Suppressor macrophage treated with lipopolysaccharide for 1 hour (primary cell): ENCODE data around the gene ZFP92.

Experiments
- DNase-seq, 3 donors: peaks; one replicate each; pipeline ENCODE4 v3.0.0-alpha.2; 2020 to 2022

The ZFP92 gene

DNA sequence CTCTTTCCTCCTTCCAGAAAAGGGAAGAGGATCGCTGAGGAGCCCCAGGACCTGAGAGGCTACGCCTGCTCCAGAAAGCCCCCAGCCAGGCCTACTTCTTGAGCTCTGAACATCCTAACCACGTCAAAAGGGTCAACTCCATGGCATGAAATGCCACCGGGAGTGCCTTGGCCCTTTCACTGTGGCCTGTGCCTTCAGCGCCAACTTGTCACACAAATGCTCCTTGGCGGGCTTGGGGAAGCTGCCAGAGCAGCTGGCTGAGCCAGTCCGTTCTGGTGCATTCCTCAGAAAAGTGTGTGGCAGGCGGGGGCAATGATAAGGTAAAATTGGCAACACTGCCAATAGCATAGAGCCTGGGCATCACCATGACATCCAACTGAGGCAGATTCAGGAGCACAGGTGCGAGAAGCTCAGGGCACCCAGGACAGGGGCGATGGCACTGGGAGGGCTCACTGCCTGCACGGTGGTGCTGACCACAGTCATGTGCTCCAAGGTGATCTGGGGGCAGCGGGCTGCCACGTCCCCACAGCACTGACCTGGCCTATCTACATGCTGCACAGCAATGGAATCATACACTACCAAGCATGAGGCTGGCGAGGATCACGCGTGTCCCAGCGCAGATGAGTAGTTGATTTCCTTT, 46.7 kb downstream of the ZFP92 start:
- DNase-seq, result no peak

DNA sequence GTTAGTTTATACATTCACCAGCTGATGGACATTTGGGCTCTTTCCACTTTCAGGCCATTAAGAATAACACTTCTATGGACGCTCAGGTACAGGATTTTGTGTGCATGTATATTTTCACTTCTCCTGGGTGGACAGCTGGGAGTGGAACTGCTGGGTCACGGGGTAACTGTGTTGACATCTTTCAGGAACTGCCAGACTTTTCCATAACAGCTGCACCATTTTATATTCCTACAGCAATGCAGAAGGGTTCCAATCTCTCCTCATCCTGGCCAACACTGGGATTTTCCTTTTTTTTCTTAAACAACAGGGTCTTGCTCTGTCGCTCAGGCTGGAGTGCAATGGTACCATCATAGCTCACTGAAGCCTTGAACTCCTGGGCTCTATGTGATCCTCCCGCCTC, 47.2 kb downstream of the ZFP92 start:
- DNase-seq, result no peak

DNA sequence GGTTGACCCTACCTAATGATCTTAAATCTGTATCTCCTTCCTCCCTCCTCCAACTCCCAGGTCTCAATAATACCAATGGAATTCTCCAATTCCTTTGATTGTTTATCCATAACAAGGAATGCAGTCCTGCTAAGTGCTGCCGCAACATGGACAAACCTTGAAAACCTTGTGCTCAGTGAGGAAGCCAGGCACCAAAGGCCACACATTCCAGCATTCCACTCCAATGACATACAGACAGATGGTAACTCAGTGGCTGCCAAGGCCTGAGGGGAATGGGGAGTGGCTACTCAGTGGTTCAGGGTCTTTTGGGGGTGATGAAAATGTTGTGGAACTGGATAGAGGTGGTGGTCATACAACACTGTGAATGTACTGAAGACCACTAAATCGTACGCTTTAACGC, 48.7 kb downstream of the ZFP92 start:
- DNase-seq, result no peak

DNA sequence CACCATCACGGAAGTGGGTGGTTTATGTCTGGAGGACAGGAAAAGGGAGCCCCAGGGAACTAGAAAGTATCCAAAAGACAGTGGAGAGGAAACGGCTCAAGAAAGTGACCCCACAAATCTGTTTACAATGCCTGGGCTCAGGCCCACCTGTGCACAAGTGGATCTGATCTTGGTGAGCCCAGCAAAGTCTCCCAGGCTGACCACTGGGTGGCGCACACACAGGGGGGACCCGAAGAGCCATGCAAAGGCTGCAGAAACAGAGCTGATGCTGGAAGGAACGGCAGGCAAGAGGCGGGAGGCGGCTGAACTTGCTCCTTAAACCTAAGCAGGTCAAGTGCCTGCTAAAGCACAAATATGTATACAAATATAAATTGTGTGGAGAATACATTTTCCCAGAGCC, 49.6 kb downstream of the ZFP92 start:
- peak; percentile 41 to 65 (median 47) for DNase-seq
